ENCODE data around the gene RPGRIP1L. TPM values are rescaled to one million over a fixed set of nuclear protein-coding genes. Genes with fewer than 3 reads are reported as not detected.

Gene RPGRIP1L
- total RNA-seq, 1 donor from 2014 or later = 15.3 TPM

- no peak overlapping the region for H3K4me3 ChIP-seq (ENCODE audit: low read depth, low read length)
- H3K36me3 ChIP-seq (ENCODE audit: control insufficient read depth, insufficient read depth, low read length) = no peaks in the 10 kb centered on the region
- TF ChIP-seq CTCF (IDR thresholded peaks at IDR 0.05; ENCODE audit: insufficient read depth, low read length, poor library complexity, severe bottlenecking) = no peak
- H3K27me3 ChIP-seq (ENCODE audit: control insufficient read depth, insufficient read depth, low read length) = no peaks in the 10 kb centered on the region
- DNase-seq (ENCODE audit: low read depth) = no peak
Observed at GRCh38 chr16:53736297-53736696, 32.6 kb upstream of the RPGRIP1L start.

GRCh38 chr16:53734908-53735307 lies 31.2 kb upstream of the RPGRIP1L start:
- DNase-seq (ENCODE audit: low read depth) = no peak
- TF ChIP-seq CTCF (IDR thresholded peaks at IDR 0.05; ENCODE audit: insufficient read depth, low read length, poor library complexity, severe bottlenecking) = no peak
- no peaks in the 10 kb centered on the region for H3K36me3 ChIP-seq (ENCODE audit: control insufficient read depth, insufficient read depth, low read length)

DNA sequence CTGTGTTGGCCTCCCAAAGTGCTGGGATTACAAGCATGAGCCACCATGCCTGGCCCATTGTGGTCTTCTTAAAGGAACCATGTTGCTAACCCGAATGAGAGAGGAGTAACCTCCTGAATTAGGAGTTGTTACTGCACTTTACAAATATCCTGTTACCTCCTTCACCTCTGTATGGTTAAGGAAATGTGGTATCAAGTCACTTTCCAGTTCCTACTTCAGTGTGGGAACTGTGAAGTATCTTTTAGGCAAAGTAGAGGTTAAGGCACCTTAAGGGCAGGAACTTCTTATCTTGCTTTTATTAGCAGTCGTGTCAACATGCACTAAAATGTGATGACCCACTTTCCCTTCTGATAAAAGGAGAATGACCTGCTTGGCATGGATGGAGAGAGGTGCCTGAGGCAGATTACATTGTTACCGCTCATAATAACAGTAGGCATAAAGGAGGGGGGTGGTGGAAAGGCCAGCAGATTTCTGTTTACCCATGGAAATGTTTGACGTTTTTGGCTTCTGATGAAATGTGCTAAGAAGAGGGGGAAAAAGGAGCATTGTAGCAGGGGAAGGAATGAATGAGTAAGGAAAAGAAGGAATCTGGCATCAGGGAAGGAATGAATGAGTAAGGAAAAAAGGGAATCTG lies 28.8 kb upstream of the RPGRIP1L start:
- Histone ChIP-seq H3K27me3 (ENCODE audit: control insufficient read depth, insufficient read depth, low read length) (no peaks in the 10 kb centered on the region), H3K36me3 (ENCODE audit: control insufficient read depth, insufficient read depth, low read length) (no peaks in the 10 kb centered on the region), H3K4me3 (ENCODE audit: low read depth, low read length) (no peak overlapping the region)
- no peak for DNase-seq (ENCODE audit: low read depth)
- no peak for TF ChIP-seq CTCF (IDR thresholded peaks at IDR 0.05; ENCODE audit: insufficient read depth, low read length, poor library complexity, severe bottlenecking)

More at GRCh38 chr16:53734908-53735307, 31.2 kb upstream of the RPGRIP1L start:
- no peaks in the 10 kb centered on the region for H3K27me3 ChIP-seq (ENCODE audit: control insufficient read depth, insufficient read depth, low read length)
- H3K4me3 ChIP-seq (ENCODE audit: low read depth, low read length) = no peak overlapping the region

- Histone ChIP-seq H3K36me3 (ENCODE audit: control insufficient read depth, insufficient read depth, low read length) (no peaks in the 10 kb centered on the region), H3K27me3 (ENCODE audit: control insufficient read depth, insufficient read depth, low read length) (no peaks in the 10 kb centered on the region), H3K4me3 (ENCODE audit: low read depth, low read length) (no peak overlapping the region)
- DNase-seq (ENCODE audit: low read depth) = no peak
- no peak for TF ChIP-seq CTCF (IDR thresholded peaks at IDR 0.05; ENCODE audit: insufficient read depth, low read length, poor library complexity, severe bottlenecking)
Observed at GRCh38 chr16:53730693-53731092, 27.0 kb upstream of the RPGRIP1L start.

DNA sequence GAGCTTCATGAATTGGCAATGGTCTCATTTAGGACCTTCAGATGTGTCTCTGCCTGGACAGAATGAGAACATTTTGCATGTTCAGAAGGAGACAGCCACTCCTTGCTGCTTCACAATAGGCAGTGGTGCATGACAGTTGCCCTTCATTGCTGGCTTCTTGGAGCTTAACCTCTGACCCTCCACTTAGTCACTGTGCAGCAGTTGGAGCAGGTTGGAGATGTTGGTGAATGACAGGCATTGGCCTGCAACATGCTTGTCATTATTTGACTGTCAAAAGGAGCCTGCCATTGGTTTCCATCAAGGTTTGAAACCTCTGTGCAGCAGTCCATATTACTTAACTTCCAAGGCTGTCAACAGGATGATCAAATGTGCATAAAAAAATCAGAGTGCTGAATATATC lies 23.0 kb upstream of the RPGRIP1L start:
- DNase-seq (ENCODE audit: low read depth) = peak; percentile 70
- no peak overlapping the region for H3K4me3 ChIP-seq (ENCODE audit: low read depth, low read length)
- TF ChIP-seq CTCF (IDR thresholded peaks at IDR 0.05; ENCODE audit: insufficient read depth, low read length, poor library complexity, severe bottlenecking) = no peak

GRCh38 chr16:53721017-53721416 lies 17.4 kb upstream of the RPGRIP1L start:
- Histone ChIP-seq H3K4me3 (ENCODE audit: low read depth, low read length) (no peak overlapping the region), H3K27me3 (ENCODE audit: control insufficient read depth, insufficient read depth, low read length) (no peaks in the 10 kb centered on the region), H3K36me3 (ENCODE audit: control insufficient read depth, insufficient read depth, low read length) (no peaks in the 10 kb centered on the region)
- no peak for DNase-seq (ENCODE audit: low read depth)
- no peak for TF ChIP-seq CTCF (IDR thresholded peaks at IDR 0.05; ENCODE audit: insufficient read depth, low read length, poor library complexity, severe bottlenecking)

More for the DNA sequence above, 23.0 kb upstream of the RPGRIP1L start:
- no peaks in the 10 kb centered on the region for H3K36me3 ChIP-seq (ENCODE audit: control insufficient read depth, insufficient read depth, low read length)
- H3K27me3 ChIP-seq (ENCODE audit: control insufficient read depth, insufficient read depth, low read length) = no peaks in the 10 kb centered on the region
